A673 (cell line): ENCODE data around the gene PEA15. TPM values are rescaled to one million over a fixed set of nuclear protein-coding genes. Genes with fewer than 3 reads are reported as not detected.

ENCODE experiments used
- BruUV-seq: library from RNA; stranded (reverse); fragments of 400-500 nt; replicated peaks from 2 replicates; lab custom pipeline; 2021; lab: Mats Ljungman, UMichigan
- CTCF ChIA-PET: fragments of 300-600 bp; sonication (Branson Sonifier 250); formaldehyde crosslinking; loops from one replicate; lab custom pipeline; 2022; ENCODE audit warnings: antibody characterized with exemption; lab: Charles Lee
- POLR2A ChIA-PET: fragments of 300-600 bp; sonication (Branson Sonifier 250); formaldehyde crosslinking; loops from one replicate; lab custom pipeline; 2022; ENCODE audit warnings: antibody characterized with exemption; ENCODE audit not compliant: low non-redundant PET; lab: Charles Lee
- DNase-seq: peaks from one replicate; pipeline ENCODE4 v3.0.0-alpha.2; 2015; ENCODE audit warnings: low spot score
- H3K27ac ChIP-seq: fragments of 200-600 bp; sonication (generic); 2 replicates; pipeline ENCODE4 v1.5.1; 2016; ENCODE audit warnings: mixed run types, low read depth, mild to moderate bottlenecking, mixed read lengths, antibody characterized with exemption, low read length; ENCODE audit not compliant: poor library complexity, severe bottlenecking
- H3K27me3 ChIP-seq: fragments of 200-600 bp; sonication (generic); replicated peaks from 2 replicates; pipeline ENCODE4 v1.6.1; 2017; ENCODE audit warnings: mixed run types, low read depth, mild to moderate bottlenecking, mixed read lengths, antibody characterized with exemption, low read length; ENCODE audit not compliant: insufficient read depth, poor library complexity
- H3K36me3 ChIP-seq: fragments of 200-600 bp; sonication (generic); 2 replicates; pipeline ENCODE4 v1.6.1; 2016; ENCODE audit warnings: mixed run types, mild to moderate bottlenecking, mixed read lengths, antibody characterized with exemption, low read length; ENCODE audit not compliant: insufficient read depth, poor library complexity, severe bottlenecking
- H3K4me1 ChIP-seq: fragments of 200-600 bp; sonication (generic); 2 replicates; pipeline ENCODE4 v1.6.1; 2017; ENCODE audit warnings: mixed run types, mild to moderate bottlenecking, mixed read lengths, antibody characterized with exemption, low read length; ENCODE audit not compliant: insufficient read depth, poor library complexity, severe bottlenecking
- H3K4me3 ChIP-seq: fragments of 200-600 bp; sonication (generic); 2 replicates; pipeline ENCODE4 v1.5.1; 2016; ENCODE audit warnings: low read depth, mixed run types, mild to moderate bottlenecking, mixed read lengths, low read length; ENCODE audit not compliant: poor library complexity, severe bottlenecking
- H3K9me3 ChIP-seq: fragments of 200-600 bp; sonication (generic); 2 replicates; pipeline ENCODE4 v1.6.1; 2016; ENCODE audit warnings: mixed run types, low read depth, mild to moderate bottlenecking, mixed read lengths, antibody characterized with exemption, low read length; ENCODE audit not compliant: poor library complexity, severe bottlenecking
- EZH2 ChIP-seq: fragments of 200-600 bp; sonication (generic); IDR thresholded peaks from 2 replicates; pipeline ENCODE4 v1.6.1; 2017; ENCODE audit warnings: borderline replicate concordance, low read depth, mild to moderate bottlenecking, mixed read lengths, antibody characterized with exemption, low read length; ENCODE audit not compliant: poor library complexity, severe bottlenecking
- intact Hi-C: fragments of 100-400 bp; cut with micrococcal nuclease; formaldehyde crosslinking; loops from one replicate; pipeline ENCODE4 v1.10.0; 2022; ENCODE audit not compliant: unreplicated experiment
- total RNA-seq: library from RNA; stranded (reverse); gene quantifications from 2 replicates; pipeline ENCODE4 v1.2.3, GENCODE V29; 2021
- TF ChIP-seq, protein P1 (sequence below): fragments of 300-800, 200-600 bp; sonication (generic); conservative IDR thresholded peaks from 2 replicates; pipeline ENCODE4 v1.5.1; 2017; ENCODE audit warnings: low read depth, mild to moderate bottlenecking, antibody characterized with exemption, low read length, moderate library complexity, mixed read lengths

Gene PEA15
- total RNA-seq, 1 experiment from 2014 or later: 87.7 TPM

GRCh38 chr1:160210561-160210960 lies 5.4 kb downstream of the PEA15 start:
- no peak for DNase-seq
- H3K4me1 ChIP-seq: peaks cover 23% of the 10 kb centered on the region
- H3K36me3 ChIP-seq: peaks cover 55% of the 10 kb centered on the region
- H3K27me3 ChIP-seq: no peaks in the 10 kb centered on the region
- no TSS peak for BruUV-seq
- H3K4me3 ChIP-seq: no peak overlapping the region
- intact Hi-C loops: no loop called here
- CTCF ChIA-PET: interaction anchor here (1.0 kb wide), 1 partner anchor 9 kb away, joined by 3 read pairs; no protein-coding TSS in a partner anchor
- POLR2A ChIA-PET: no interaction called here
- no peaks in the 10 kb centered on the region for H3K9me3 ChIP-seq
- H3K27ac ChIP-seq: no peak overlapping the region
- no peak for TF ChIP-seq EZH2
- TF ChIP-seq, protein P1, sequence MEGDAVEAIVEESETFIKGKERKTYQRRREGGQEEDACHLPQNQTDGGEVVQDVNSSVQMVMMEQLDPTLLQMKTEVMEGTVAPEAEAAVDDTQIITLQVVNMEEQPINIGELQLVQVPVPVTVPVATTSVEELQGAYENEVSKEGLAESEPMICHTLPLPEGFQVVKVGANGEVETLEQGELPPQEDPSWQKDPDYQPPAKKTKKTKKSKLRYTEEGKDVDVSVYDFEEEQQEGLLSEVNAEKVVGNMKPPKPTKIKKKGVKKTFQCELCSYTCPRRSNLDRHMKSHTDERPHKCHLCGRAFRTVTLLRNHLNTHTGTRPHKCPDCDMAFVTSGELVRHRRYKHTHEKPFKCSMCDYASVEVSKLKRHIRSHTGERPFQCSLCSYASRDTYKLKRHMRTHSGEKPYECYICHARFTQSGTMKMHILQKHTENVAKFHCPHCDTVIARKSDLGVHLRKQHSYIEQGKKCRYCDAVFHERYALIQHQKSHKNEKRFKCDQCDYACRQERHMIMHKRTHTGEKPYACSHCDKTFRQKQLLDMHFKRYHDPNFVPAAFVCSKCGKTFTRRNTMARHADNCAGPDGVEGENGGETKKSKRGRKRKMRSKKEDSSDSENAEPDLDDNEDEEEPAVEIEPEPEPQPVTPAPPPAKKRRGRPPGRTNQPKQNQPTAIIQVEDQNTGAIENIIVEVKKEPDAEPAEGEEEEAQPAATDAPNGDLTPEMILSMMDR: no peak

- no TSS peak for BruUV-seq
- Histone ChIP-seq H3K27ac (no peak overlapping the region), H3K9me3 (no peaks in the 10 kb centered on the region), H3K4me3 (no peak overlapping the region), H3K27me3 (no peaks in the 10 kb centered on the region), H3K4me1 (peaks cover 19% of the 10 kb centered on the region), H3K36me3 (peaks cover 61% of the 10 kb centered on the region)
- POLR2A ChIA-PET: no interaction called here
- intact Hi-C loops: no loop called here
- CTCF ChIA-PET: interaction anchor here (0.9 to 1.0 kb wide), 2 partner anchors 9 to 41 kb away, joined by 3 read pairs; no protein-coding TSS in a partner anchor
- TF ChIP-seq, protein P1: no peak
- TF ChIP-seq EZH2: no peak
- no peak for DNase-seq
Measured at GRCh38 chr1:160211046-160211790, 6.0 kb downstream of the PEA15 start.

DNA sequence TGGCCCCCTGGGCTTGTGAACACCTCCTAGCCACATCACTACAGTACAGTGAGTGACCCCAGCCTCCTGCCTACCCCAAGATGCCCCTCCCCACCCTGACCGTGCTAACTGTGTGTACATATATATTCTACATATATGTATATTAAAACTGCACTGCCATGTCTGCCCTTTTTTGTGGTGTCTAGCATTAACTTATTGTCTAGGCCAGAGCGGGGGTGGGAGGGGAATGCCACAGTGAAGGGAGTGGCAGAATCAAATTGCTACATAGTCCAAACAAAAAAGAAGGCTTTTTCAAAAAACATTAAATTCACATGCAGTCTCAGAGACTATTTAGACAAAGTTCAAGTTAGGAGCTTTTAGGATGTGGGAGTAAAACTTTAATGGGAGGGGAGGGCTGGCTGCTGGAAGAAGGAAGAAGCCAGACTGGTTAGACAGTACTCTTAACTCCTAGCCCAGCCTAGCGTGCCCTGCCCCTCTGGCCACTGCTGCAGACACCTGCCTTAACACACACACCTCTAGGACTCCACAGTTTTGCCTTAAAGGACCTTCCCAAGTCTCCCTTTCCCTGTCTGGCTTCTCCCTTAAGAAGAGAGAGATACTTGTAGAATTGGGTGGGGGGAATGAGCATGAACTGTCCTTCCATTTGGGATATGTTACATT lies 9.4 kb downstream of the PEA15 start:
- intact Hi-C loops: no loop called here
- POLR2A ChIA-PET: no interaction called here
- no peak overlapping the region for H3K4me3 ChIP-seq
- H3K27me3 ChIP-seq: no peaks in the 10 kb centered on the region
- H3K9me3 ChIP-seq: no peaks in the 10 kb centered on the region
- H3K36me3 ChIP-seq: peaks cover 94% of the 10 kb centered on the region
- no peak for DNase-seq
- no peak overlapping the region for H3K27ac ChIP-seq
- H3K4me1 ChIP-seq: peaks cover 9% of the 10 kb centered on the region
- CTCF ChIA-PET: no interaction called here
- BruUV-seq: TSS peak; percentile 69
- no peak for TF ChIP-seq EZH2
- TF ChIP-seq, protein P1: no peak
